GM13976 (cell line): ENCODE measurements around the gene TUBB6.

Experiments
- DNase-seq: peaks from one replicate; pipeline ENCODE4 v3.0.0; 2012; ENCODE audit warnings: low spot score
- in situ Hi-C: fragments of 300-500 bp; cut with MboI; formaldehyde crosslinking; loops from one replicate; pipeline ENCODE4 v1.12.0; 2022; ENCODE audit warnings: low sequenced_read_pairs, mixed read lengths, inconsistent platforms; ENCODE audit not compliant: unreplicated experiment
- TF ChIP-seq, protein P1 (sequence below): IDR thresholded peaks from 2 replicates; pipeline ENCODE4 v1.5.1; 2012; ENCODE audit warnings: borderline replicate concordance, mild to moderate bottlenecking; ENCODE audit not compliant: insufficient read depth; ENCODE audit errors: extremely low read depth, missing control alignments, control extremely low read depth

The TUBB6 gene

DNA sequence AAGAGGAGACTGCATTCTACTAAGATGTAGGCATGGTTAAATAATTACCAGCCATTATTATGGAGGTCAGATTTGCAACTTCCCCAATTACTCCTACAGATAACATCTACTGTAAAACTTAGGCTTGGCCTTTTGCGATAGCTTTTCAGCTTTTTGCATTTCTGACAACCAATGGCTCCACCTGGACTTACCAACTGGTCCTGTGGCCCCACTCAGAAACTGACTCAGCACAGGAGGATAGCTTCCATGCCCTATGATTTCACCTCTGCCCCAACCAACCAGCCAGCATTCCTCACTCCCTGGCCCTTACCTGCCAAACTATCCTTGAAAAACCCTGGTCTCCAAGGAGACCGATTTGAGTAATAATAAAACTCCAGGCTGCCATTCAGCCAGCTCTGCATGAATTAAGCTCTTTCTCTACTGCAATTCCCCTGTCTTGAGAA lies 28.2 kb downstream of the TUBB6 start:
- in situ Hi-C loops = no loop called here
- DNase-seq = no peak
- TF ChIP-seq, protein P1, sequence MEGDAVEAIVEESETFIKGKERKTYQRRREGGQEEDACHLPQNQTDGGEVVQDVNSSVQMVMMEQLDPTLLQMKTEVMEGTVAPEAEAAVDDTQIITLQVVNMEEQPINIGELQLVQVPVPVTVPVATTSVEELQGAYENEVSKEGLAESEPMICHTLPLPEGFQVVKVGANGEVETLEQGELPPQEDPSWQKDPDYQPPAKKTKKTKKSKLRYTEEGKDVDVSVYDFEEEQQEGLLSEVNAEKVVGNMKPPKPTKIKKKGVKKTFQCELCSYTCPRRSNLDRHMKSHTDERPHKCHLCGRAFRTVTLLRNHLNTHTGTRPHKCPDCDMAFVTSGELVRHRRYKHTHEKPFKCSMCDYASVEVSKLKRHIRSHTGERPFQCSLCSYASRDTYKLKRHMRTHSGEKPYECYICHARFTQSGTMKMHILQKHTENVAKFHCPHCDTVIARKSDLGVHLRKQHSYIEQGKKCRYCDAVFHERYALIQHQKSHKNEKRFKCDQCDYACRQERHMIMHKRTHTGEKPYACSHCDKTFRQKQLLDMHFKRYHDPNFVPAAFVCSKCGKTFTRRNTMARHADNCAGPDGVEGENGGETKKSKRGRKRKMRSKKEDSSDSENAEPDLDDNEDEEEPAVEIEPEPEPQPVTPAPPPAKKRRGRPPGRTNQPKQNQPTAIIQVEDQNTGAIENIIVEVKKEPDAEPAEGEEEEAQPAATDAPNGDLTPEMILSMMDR = no peak

DNA sequence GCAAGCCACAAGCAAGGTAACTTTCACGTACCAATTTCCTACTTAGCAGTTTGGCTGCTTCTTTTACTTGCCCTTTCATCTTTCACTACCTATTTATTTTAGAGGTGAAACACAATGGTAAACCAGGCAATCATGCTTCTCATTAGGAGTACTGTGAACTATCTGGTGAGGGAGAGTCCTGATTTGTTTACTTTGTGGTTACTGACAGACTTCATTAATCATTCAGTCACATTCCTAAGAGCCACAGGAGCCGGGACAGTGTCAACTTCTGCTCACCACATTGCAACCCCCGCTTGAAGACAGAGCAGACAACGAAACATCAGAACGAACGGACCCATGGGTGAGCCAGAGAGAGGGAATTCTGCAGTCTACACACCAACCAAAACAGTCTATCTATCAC lies 28.8 kb downstream of the TUBB6 start:
- in situ Hi-C loops = no loop called here
- TF ChIP-seq, protein P1 = no peak
- no peak for DNase-seq

DNA sequence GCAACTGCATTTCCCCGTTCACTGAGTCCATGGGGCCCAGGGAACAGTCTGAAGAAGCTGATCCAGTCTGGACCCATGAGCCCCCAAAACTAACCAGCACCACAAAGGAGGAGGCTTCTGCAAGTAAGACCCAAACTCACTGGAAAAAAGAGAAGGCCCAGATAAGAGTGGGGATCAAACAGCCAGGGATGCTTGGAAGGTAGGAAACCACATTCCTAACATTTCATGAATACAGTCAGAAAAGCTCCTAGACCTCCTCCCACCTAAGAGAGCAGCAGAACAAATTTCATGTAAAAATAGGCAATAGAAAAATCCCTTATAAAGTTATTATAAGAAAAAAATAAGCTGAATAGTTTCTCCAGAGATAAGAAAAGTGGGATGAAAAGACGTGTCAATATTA lies 30.3 kb downstream of the TUBB6 start:
- TF ChIP-seq, protein P1 = no peak
- in situ Hi-C loops = no loop called here

DNA sequence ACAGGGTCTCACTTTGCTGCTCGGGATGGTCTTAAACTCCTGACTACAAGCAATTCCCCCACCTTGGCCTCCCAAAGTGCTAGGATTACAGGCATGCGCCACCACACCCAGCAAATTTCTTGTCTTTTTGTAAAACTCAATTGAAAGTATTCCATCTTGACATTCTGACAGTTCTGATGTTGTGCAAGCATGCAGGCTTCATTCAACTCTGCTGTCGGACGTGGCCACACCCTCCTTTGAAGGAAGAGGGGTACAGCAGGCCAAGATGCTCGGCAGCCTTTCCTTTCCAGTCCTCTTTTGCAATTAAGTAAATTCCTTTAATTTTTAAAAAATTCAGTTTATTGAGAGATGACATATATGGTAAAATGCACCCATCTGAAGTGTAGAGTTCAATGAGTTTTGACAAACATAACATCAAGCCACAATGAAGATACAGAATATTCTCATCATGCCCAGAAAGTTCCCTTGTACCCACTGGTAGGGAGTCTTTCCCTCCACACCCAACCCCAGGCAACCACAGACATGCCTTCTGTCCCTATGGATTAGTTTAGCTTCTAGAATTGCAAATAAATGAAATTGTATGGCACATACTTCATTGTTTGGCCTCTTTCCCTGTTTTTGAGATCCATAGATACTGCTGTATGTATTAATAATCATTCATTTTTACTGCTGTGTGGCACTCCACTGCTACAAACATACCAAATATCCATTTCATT lies 33.1 kb downstream of the TUBB6 start:
- DNase-seq = no peak
- TF ChIP-seq, protein P1 = no peak
- in situ Hi-C loops = no loop called here

More for the DNA sequence above, 30.3 kb downstream of the TUBB6 start:
- no peak for DNase-seq

DNA sequence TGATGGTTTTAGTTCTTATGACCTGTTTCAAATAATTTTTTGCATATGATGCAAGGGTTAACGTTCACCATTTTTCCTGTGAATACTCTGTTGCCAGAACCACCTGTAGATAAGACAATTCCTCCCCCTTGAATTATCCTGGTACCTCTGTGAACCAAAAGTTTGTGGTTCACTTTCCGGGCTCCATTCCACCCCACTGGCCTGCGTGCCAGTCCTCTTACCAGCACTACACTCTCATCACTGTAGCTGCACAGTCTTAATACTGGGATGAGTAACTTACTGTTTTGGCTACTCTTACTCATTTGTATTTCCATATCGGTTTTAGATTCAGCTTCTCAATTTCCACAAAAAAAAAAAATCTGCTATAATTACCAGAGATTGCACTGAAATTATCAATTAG lies 34.6 kb downstream of the TUBB6 start:
- in situ Hi-C loops = no loop called here
- DNase-seq = no peak
- TF ChIP-seq, protein P1 = no peak

DNA sequence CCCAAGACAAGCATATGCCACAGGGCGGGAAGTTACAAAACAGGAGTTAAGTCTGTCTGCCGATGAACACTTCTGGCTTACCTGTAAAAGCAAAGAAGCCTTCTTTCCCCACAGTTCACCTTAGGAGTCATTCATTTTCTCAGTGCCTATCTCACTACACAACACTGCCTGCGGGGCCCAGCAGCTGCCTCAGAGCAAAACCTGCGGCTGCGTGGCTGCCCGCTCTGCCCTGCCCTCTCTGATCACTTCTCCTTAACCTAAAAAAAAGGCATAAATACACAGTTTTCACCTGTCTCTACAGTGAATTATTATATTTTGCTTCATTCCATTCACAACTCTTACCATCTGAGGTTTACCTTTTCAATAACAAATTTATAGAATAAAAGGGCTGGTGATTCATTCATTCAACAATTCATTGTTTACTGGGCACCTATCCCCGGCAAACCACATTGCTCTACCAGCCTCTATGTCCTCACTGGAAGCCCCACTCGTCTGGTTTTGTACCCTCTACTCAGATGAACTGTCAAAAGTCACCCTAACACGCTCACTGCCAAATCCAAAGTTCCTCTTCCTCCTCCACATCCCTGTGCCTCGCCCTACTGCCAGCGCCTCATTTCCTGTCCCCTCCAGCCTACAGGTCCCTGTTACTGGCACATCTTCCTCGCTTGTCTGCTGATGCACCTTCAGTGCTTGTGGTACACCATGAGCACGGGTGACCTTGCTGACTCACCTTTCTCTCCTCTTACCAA lies 37.6 kb downstream of the TUBB6 start:
- no peak for DNase-seq
- in situ Hi-C loops = no loop called here
- TF ChIP-seq, protein P1 = no peak
